SK-N-MC (cell line): ENCODE measurements around the gene FZD4.

Source experiments
- DNase-seq: peaks from one replicate; pipeline ENCODE4 v3.0.0-alpha.2; 2011; ENCODE audit warnings: low read depth, low spot score
- H3K27ac ChIP-seq: fragments of 200-600 bp; sonication (generic); 2 replicates; pipeline ENCODE4 v1.5.1; 2016; ENCODE audit warnings: mixed run types
- H3K36me3 ChIP-seq: fragments of 200-600 bp; sonication (generic); 2 replicates; pipeline ENCODE4 v1.6.1; 2017; ENCODE audit warnings: antibody characterized with exemption, low read length, mixed read lengths; ENCODE audit not compliant: insufficient read depth
- H3K4me3 ChIP-seq: fragments of 200-600 bp; sonication (generic); 2 replicates; pipeline ENCODE4 v1.5.1; 2016
- H3K9ac ChIP-seq: fragments of 200-600 bp; sonication (generic); 2 replicates; pipeline ENCODE4 v1.8.0; 2017; ENCODE audit warnings: mixed run types, mixed read lengths; ENCODE audit not compliant: insufficient read length
- H3K9me3 ChIP-seq: fragments of 200-600 bp; sonication (generic); 2 replicates; pipeline ENCODE4 v1.6.1; 2017; ENCODE audit warnings: low read depth, mild to moderate bottlenecking, antibody characterized with exemption, low read length, moderate library complexity, mixed read lengths
- EZH2 ChIP-seq: fragments of 200-600 bp; sonication (generic); IDR thresholded peaks from one replicate; pipeline ENCODE4 v1.6.1; 2017; ENCODE audit warnings: antibody characterized with exemption
- FOXP2 ChIP-seq: optimal IDR thresholded peaks from 2 replicates; pipeline ENCODE3; 2011; ENCODE audit warnings: mild to moderate bottlenecking, moderate library complexity; ENCODE audit not compliant: insufficient read depth; ENCODE audit errors: extremely low read length, control extremely low read depth
- POLR2AphosphoS5 ChIP-seq: IDR thresholded peaks from 2 replicates; pipeline ENCODE4 v1.6.1; 2012; ENCODE audit warnings: mild to moderate bottlenecking, low read depth, low read length, borderline replicate concordance

FZD4 gene

DNA sequence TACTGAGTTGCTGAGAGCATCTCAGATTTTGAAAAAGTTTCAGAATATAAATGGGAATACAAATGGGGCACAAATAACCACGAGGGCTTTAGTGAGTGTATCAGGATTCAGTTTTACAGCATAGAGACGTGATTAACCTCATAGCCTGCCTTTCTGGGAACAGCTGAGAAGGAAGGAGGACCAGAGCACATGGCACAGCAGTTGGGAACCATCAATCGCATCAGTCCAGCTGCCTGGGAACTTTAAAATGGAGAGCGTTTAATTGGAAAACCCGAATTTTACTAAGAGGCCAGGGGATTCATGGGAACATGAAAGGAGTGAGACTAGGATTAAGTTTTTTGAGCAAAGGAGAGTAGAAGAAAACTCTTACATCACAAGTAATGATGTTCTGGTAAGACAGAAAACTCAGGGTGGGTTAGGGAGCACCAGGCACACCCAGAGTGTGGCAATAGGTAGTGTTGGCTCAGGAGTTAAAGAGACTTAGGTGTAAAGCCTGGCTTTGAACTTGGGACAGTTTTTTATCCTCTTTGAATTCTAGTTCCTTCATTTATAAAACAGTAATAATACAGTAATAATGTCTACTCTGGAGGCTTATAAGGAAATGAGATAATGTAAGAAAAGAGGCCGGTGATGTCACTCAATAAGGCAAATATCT is 40.2 kb downstream of the FZD4 start:
- H3K9me3 ChIP-seq: no peaks in the 10 kb centered on the region
- no peaks in the 10 kb centered on the region for H3K36me3 ChIP-seq
- no peak for DNase-seq
- no peak overlapping the region for H3K9ac ChIP-seq
- TF ChIP-seq POLR2AphosphoS5 (no peak), EZH2 (no peak), FOXP2 (no peak)
- H3K4me3 ChIP-seq: no peak overlapping the region
- no peak overlapping the region for H3K27ac ChIP-seq

DNA sequence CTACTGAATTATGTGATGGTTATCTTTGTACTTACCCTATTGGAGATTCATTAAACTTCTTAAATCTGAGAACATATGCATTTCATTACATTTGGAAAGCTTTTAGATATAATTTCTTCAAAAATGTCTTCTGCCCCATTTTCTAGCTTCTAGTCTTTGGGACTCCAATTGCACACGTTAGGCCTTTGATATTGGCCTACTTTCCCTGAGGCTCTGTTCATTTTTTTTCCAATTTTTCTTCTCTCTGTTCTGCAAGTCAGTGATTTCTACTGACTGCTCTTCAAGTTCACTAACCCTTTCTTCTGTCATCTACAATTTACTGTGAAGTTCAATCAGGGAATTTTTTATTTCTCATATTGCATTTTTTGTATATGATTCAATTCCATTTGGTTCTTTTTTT is 43.0 kb downstream of the FZD4 start:
- Histone ChIP-seq H3K9me3 (no peaks in the 10 kb centered on the region), H3K27ac (no peak overlapping the region), H3K9ac (no peak overlapping the region), H3K36me3 (no peaks in the 10 kb centered on the region), H3K4me3 (no peak overlapping the region)
- no peak for TF ChIP-seq EZH2
- no peak for DNase-seq

DNA sequence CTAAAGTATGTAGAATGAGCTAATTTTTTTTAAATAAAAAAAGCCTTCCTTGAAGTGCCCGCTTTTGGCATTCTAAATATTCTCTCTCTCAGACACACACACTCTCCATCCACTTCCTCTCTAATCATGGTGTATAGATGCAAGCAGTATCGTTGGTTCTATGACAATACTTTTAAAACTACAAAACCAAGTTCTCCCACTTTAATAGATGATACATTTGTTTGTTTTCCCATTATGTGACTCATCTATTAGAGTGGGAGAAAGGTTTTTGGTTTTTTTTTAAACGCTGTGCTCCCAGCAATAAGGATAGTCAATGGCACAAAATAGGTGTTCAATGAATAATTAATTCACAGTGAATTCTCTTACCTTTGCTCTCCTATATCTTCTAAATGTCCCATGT is 44.6 kb downstream of the FZD4 start:
- H3K9ac ChIP-seq: no peak overlapping the region
- TF ChIP-seq FOXP2 (no peak), EZH2 (no peak), POLR2AphosphoS5 (no peak)
- no peaks in the 10 kb centered on the region for H3K36me3 ChIP-seq
- DNase-seq: no peak
- H3K9me3 ChIP-seq: no peaks in the 10 kb centered on the region
- H3K27ac ChIP-seq: no peak overlapping the region
- no peak overlapping the region for H3K4me3 ChIP-seq

DNA sequence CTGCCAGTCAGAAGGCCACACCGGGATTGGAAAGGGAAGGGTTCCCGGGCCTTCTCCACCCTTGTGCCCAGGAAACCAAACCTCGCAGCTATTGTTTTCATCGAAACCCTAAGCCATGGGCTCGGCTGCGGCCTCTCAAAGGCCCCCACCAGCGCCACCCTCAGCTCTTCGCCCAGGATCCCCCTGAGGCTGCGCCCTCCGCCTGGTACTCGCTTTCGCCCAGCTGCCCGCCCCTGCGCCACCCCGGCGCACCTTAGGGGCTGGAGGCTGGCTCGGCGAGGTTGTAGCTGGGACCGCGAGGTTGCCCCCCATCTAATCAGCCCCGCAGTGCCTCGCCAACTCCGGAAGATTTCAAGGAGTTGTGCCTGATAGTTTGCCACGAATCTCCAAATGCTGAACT is 49.0 kb downstream of the FZD4 start:
- H3K9me3 ChIP-seq: no peaks in the 10 kb centered on the region
- no peak overlapping the region for H3K9ac ChIP-seq
- no peak overlapping the region for H3K27ac ChIP-seq
- no peaks in the 10 kb centered on the region for H3K36me3 ChIP-seq
- no peak for TF ChIP-seq EZH2
- TF ChIP-seq FOXP2: no peak
- TF ChIP-seq POLR2AphosphoS5: no peak
- DNase-seq: no peak
- H3K4me3 ChIP-seq: no peak overlapping the region

DNA sequence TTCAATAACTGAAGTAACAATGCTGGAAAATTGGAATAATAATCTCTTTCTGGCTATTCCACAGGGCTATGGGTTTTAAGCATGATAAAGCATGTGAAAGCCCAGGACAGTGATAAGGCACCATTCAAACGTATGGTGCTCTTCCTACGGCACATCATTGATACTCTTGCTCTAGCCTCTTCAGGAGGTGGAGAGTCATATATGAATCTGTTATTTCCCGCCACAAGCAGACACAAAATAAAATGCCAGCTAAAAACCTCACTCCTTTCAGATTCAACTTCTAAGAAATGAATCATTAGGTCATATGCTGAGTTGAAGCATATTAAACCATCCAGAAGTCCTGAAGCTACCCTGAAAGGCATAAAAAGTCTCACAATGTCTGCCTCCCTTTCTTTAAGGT is 49.9 kb downstream of the FZD4 start:
- TF ChIP-seq EZH2 (no peak), POLR2AphosphoS5 (no peak), FOXP2 (no peak)
- DNase-seq: no peak
- no peak overlapping the region for H3K4me3 ChIP-seq
- H3K9me3 ChIP-seq: no peaks in the 10 kb centered on the region
- H3K27ac ChIP-seq: no peak overlapping the region
- no peaks in the 10 kb centered on the region for H3K36me3 ChIP-seq
- no peak overlapping the region for H3K9ac ChIP-seq

DNA sequence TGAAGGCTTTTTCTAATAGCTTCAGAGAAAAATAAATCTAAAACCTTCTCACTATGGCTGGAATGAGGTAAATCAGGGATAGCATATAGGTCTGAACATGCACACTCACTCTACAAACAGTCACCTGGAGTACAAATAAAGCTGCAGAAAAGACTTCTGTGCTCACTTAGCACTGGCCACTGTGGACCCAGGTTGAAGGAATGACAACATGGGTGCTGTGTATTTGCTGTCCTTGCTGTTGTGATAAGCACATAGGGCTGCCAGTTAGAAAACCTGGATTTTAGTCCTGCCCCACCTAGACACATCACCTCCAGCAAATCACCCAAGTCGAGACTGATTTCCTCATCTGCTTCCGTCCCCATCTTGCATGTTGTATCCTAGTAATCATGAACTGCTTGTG is 51.2 kb downstream of the FZD4 start:
- no peaks in the 10 kb centered on the region for H3K9me3 ChIP-seq
- no peak for TF ChIP-seq POLR2AphosphoS5
- no peak for TF ChIP-seq EZH2
- H3K27ac ChIP-seq: no peak overlapping the region
- H3K4me3 ChIP-seq: no peak overlapping the region
- no peak overlapping the region for H3K9ac ChIP-seq
- no peaks in the 10 kb centered on the region for H3K36me3 ChIP-seq
- DNase-seq: no peak

DNA sequence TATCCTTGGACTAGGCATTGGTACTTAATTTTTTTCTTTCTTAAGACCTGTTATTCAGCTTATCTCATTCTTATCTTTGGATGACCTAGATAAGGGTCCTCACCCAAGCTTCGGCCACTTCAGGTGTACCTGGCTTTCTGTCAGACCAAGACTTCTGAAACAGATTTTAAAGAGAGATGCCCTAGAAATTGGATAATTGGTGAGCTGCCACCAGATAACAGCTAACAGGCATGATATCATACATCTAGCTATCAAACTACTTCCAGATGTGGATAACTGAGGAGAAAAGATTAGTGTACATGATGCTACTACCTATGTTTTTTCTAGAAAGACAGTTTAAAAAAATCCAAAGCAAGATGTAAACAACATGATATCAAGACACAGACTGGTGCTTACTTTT is 52.9 kb downstream of the FZD4 start:
- Histone ChIP-seq H3K36me3 (no peaks in the 10 kb centered on the region), H3K9me3 (no peaks in the 10 kb centered on the region), H3K27ac (no peak overlapping the region), H3K9ac (no peak overlapping the region), H3K4me3 (no peak overlapping the region)
- TF ChIP-seq FOXP2: no peak
- no peak for TF ChIP-seq POLR2AphosphoS5
- TF ChIP-seq EZH2: no peak
- DNase-seq: no peak

DNA sequence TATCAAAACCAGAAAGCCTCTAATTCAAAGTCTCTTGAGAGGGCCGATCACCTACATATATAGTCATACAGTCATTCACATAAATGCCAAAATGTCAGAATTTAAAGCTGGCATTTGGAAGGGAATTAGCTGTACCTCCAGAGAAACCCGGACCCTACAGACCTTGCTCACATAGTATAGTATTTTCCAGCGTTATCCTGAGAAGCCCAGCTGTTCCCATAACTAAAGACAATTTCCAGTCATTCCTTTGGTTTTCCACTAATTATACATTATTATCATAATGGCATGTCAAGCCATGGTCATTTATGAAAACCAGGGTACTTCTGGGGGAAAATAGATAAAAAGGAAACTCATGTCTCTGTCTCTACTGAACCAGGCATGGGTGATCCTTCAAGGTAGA is 53.6 kb downstream of the FZD4 start:
- DNase-seq: no peak
- Histone ChIP-seq H3K9ac (no peak overlapping the region), H3K27ac (no peak overlapping the region), H3K36me3 (no peaks in the 10 kb centered on the region), H3K4me3 (no peak overlapping the region), H3K9me3 (no peaks in the 10 kb centered on the region)
- TF ChIP-seq POLR2AphosphoS5 (no peak), FOXP2 (no peak), EZH2 (no peak)

DNA sequence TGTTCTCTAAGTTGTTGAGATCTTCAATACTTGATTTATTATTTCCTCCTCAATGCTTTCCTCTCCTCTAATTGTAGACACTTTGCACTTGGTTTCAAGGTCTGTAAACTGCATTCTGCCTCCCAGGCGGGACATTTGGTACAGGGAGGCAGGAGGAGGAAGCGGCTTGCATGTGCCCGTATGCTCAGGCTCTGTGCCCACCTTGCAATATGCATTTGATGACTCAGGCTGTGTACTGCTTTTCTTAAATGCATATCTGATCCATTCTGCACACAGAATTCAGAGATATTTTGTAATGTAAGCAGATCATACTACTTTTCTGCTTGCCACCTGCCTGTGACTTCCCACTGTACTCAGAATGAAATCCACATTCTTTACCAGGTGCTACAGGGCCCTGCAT is 55.0 kb downstream of the FZD4 start:
- no peak for DNase-seq
- no peak overlapping the region for H3K4me3 ChIP-seq

More for the DNA sequence above, 55.0 kb downstream of the FZD4 start:
- no peak for TF ChIP-seq FOXP2
- no peak for TF ChIP-seq POLR2AphosphoS5
- TF ChIP-seq EZH2: no peak
- H3K27ac ChIP-seq: no peak overlapping the region
- H3K9ac ChIP-seq: no peak overlapping the region
- no peaks in the 10 kb centered on the region for H3K9me3 ChIP-seq
- H3K36me3 ChIP-seq: no peaks in the 10 kb centered on the region
